A673 (cell line): Measurements from ENCODE around the gene DOCK4. TPM values are rescaled to one million over a fixed set of nuclear protein-coding genes. Genes with fewer than 3 reads are reported as not detected.

Experiments used
- BruUV-seq: library from RNA; stranded (reverse); fragments of 400-500 nt; replicated peaks from 2 replicates; lab custom pipeline; 2021; lab: Mats Ljungman, UMichigan
- CTCF ChIA-PET: fragments of 300-600 bp; sonication (Branson Sonifier 250); formaldehyde crosslinking; loops from one replicate; lab custom pipeline; 2022; ENCODE audit warnings: antibody characterized with exemption; lab: Charles Lee
- POLR2A ChIA-PET: fragments of 300-600 bp; sonication (Branson Sonifier 250); formaldehyde crosslinking; loops from one replicate; lab custom pipeline; 2022; ENCODE audit warnings: antibody characterized with exemption; ENCODE audit not compliant: low non-redundant PET; lab: Charles Lee
- DNase-seq: peaks from one replicate; pipeline ENCODE4 v3.0.0-alpha.2; 2015; ENCODE audit warnings: low spot score
- H3K27ac ChIP-seq: fragments of 200-600 bp; sonication (generic); 2 replicates; pipeline ENCODE4 v1.5.1; 2016; ENCODE audit warnings: mixed run types, low read depth, mild to moderate bottlenecking, mixed read lengths, antibody characterized with exemption, low read length; ENCODE audit not compliant: poor library complexity, severe bottlenecking
- H3K27me3 ChIP-seq: fragments of 200-600 bp; sonication (generic); replicated peaks from 2 replicates; pipeline ENCODE4 v1.6.1; 2017; ENCODE audit warnings: mixed run types, low read depth, mild to moderate bottlenecking, mixed read lengths, antibody characterized with exemption, low read length; ENCODE audit not compliant: insufficient read depth, poor library complexity
- H3K36me3 ChIP-seq: fragments of 200-600 bp; sonication (generic); 2 replicates; pipeline ENCODE4 v1.6.1; 2016; ENCODE audit warnings: mixed run types, mild to moderate bottlenecking, mixed read lengths, antibody characterized with exemption, low read length; ENCODE audit not compliant: insufficient read depth, poor library complexity, severe bottlenecking
- H3K4me1 ChIP-seq: fragments of 200-600 bp; sonication (generic); 2 replicates; pipeline ENCODE4 v1.6.1; 2017; ENCODE audit warnings: mixed run types, mild to moderate bottlenecking, mixed read lengths, antibody characterized with exemption, low read length; ENCODE audit not compliant: insufficient read depth, poor library complexity, severe bottlenecking
- H3K4me3 ChIP-seq: fragments of 200-600 bp; sonication (generic); 2 replicates; pipeline ENCODE4 v1.5.1; 2016; ENCODE audit warnings: low read depth, mixed run types, mild to moderate bottlenecking, mixed read lengths, low read length; ENCODE audit not compliant: poor library complexity, severe bottlenecking
- H3K9me3 ChIP-seq: fragments of 200-600 bp; sonication (generic); 2 replicates; pipeline ENCODE4 v1.6.1; 2016; ENCODE audit warnings: mixed run types, low read depth, mild to moderate bottlenecking, mixed read lengths, antibody characterized with exemption, low read length; ENCODE audit not compliant: poor library complexity, severe bottlenecking
- EZH2 ChIP-seq: fragments of 200-600 bp; sonication (generic); IDR thresholded peaks from 2 replicates; pipeline ENCODE4 v1.6.1; 2017; ENCODE audit warnings: borderline replicate concordance, low read depth, mild to moderate bottlenecking, mixed read lengths, antibody characterized with exemption, low read length; ENCODE audit not compliant: poor library complexity, severe bottlenecking
- intact Hi-C: fragments of 100-400 bp; cut with micrococcal nuclease; formaldehyde crosslinking; loops from one replicate; pipeline ENCODE4 v1.10.0; 2022; ENCODE audit not compliant: unreplicated experiment
- total RNA-seq: library from RNA; stranded (reverse); gene quantifications from 2 replicates; pipeline ENCODE4 v1.2.3, GENCODE V29; 2021
- TF ChIP-seq, protein P1 (sequence below): fragments of 300-800, 200-600 bp; sonication (generic); conservative IDR thresholded peaks from 2 replicates; pipeline ENCODE4 v1.5.1; 2017; ENCODE audit warnings: low read depth, mild to moderate bottlenecking, antibody characterized with exemption, low read length, moderate library complexity, mixed read lengths

Gene DOCK4
- total RNA-seq, 1 experiment from 2014 or later = 28.5 TPM

DNA sequence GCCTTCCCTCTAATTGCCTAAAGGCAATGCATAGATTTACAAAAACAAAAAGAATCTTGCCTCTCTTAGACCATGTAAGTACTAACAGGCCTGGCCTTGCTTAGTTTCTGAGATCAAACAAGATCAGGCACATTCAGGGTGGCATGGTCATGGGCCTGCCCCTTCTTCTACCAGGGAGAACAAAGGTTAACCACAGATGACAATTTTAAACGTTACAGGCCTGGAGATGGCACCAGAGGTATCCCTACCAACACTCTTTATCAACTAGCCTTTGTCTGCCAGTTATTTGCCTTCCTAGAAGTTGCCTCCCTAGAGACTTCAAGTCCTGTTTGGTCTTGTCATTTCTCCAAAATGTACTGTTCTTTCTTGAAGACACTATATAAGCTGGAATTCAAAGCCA, 252.6 kb downstream of the DOCK4 start:
- H3K27ac ChIP-seq = no peak overlapping the region
- TF ChIP-seq, protein P1, sequence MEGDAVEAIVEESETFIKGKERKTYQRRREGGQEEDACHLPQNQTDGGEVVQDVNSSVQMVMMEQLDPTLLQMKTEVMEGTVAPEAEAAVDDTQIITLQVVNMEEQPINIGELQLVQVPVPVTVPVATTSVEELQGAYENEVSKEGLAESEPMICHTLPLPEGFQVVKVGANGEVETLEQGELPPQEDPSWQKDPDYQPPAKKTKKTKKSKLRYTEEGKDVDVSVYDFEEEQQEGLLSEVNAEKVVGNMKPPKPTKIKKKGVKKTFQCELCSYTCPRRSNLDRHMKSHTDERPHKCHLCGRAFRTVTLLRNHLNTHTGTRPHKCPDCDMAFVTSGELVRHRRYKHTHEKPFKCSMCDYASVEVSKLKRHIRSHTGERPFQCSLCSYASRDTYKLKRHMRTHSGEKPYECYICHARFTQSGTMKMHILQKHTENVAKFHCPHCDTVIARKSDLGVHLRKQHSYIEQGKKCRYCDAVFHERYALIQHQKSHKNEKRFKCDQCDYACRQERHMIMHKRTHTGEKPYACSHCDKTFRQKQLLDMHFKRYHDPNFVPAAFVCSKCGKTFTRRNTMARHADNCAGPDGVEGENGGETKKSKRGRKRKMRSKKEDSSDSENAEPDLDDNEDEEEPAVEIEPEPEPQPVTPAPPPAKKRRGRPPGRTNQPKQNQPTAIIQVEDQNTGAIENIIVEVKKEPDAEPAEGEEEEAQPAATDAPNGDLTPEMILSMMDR = peak; percentile 47
- TF ChIP-seq EZH2 = no peak
- H3K4me1 ChIP-seq = no peaks in the 10 kb centered on the region
- intact Hi-C loops = loop anchor here (2.0 kb wide), 1 partner anchor 457 kb away; no protein-coding TSS in a partner anchor
- no TSS peak for BruUV-seq
- no peaks in the 10 kb centered on the region for H3K27me3 ChIP-seq
- H3K36me3 ChIP-seq = no peaks in the 10 kb centered on the region
- H3K9me3 ChIP-seq = no peaks in the 10 kb centered on the region
- ChIA-PET POLR2A (interaction anchor here (0.5 kb wide), 1 partner anchor 15 kb away, joined by 18 read pairs; no protein-coding TSS in a partner anchor), CTCF (interaction anchor here (0.5 to 0.6 kb wide), 2 partner anchors 52 to 426 kb away, joined by 3 read pairs; no protein-coding TSS in a partner anchor)
- DNase-seq = peak; percentile 69
- no peak overlapping the region for H3K4me3 ChIP-seq

DNA sequence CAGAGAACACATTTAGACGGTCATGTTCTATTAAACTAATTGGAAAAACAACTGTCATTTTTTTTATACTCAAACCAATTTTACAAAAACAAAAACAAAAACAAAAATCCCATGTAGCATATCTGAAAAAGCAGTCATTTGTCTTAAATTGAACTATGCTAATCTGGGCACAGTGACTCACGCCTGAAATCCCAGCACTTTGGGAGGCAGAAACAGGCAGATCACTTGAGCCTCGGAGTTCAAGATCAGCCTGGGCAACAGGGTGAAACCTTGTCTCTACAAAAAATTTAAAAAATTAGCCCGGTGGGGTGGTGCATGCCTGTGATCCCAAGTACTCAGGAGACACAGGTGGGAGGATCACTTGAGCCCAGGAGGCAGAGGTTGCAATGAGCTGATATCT, 253.4 kb downstream of the DOCK4 start:
- no peaks in the 10 kb centered on the region for H3K36me3 ChIP-seq
- no peaks in the 10 kb centered on the region for H3K4me1 ChIP-seq
- H3K27ac ChIP-seq = no peak overlapping the region
- H3K9me3 ChIP-seq = no peaks in the 10 kb centered on the region
- intact Hi-C loops = loop anchor here (2.0 kb wide), 1 partner anchor 458 kb away; no protein-coding TSS in a partner anchor
- H3K4me3 ChIP-seq = no peak overlapping the region
- no TSS peak for BruUV-seq
- DNase-seq = no peak
- H3K27me3 ChIP-seq = no peaks in the 10 kb centered on the region
- CTCF ChIA-PET = interaction anchor here (0.5 to 0.6 kb wide), 2 partner anchors 51 to 426 kb away, joined by 3 read pairs; no protein-coding TSS in a partner anchor
- TF ChIP-seq, protein P1 = no peak
- no peak for TF ChIP-seq EZH2
- POLR2A ChIA-PET = no interaction called here

DNA sequence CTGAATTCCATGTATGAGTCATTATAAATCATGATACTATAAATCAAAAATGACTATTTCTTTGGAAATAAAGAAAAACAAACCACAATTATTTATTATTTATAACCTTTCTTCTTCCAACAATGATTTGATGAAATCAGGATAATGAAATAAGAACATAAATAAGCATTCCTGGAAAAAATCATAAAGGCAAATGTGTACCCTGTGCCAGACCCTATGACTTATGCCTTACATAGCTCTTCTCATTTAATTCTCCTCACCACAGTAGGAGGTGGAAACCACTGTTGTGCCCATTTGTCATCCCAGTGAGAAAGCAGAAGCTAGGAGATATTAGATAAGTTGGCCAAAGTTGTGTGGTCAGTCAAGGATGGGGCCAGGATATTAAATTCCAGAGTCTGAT, 255.1 kb downstream of the DOCK4 start:
- Histone ChIP-seq H3K4me1 (no peaks in the 10 kb centered on the region), H3K4me3 (no peak overlapping the region), H3K27ac (no peak overlapping the region), H3K27me3 (no peaks in the 10 kb centered on the region), H3K36me3 (no peaks in the 10 kb centered on the region), H3K9me3 (no peaks in the 10 kb centered on the region)
- POLR2A ChIA-PET = no interaction called here
- CTCF ChIA-PET = no interaction called here
- no peak for DNase-seq
- TF ChIP-seq, protein P1 = no peak
- TF ChIP-seq EZH2 = no peak
- intact Hi-C loops = no loop called here
- no TSS peak for BruUV-seq
